CD4-positive, alpha-beta T cell treated with Interleukin-2 at 100 ng/mL for 4 hours (primary cell): ENCODE measurements around the gene PHYKPL.

Experiments used
- DNase-seq: peaks from one replicate; pipeline ENCODE4 v3.0.0-alpha.2; 2020; ENCODE audit warnings: low spot score

PHYKPL gene

DNA sequence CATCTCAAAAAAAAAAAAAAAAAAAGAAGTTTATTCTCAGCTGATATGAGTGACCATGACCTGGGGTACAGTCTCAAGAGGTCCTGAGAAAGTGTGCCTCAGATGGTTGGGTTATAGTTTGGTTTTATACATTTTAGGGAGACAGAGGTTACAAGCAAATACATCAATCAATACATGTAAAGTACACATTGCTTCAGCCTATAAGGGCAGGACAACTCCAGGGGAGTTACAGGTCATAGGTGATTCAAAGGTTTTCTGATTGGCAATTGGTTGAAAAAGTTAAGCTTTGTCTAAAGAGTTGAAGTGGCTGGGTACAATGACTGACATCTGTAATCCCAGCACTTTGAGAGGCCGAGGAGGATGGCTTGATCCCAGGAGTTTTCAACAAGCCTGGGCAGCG is 43.2 kb downstream of the PHYKPL start:
- DNase-seq = no peak

GRCh38 chr5:178187014-178187413 is 45.6 kb downstream of the PHYKPL start, which contains the start of gene GMCL2:
Gene GMCL2, minus strand, starts transcription at chr5:178187371. Its CDS starts 72 bp downstream, at chr5:178187299.
- no peak for DNase-seq

DNA sequence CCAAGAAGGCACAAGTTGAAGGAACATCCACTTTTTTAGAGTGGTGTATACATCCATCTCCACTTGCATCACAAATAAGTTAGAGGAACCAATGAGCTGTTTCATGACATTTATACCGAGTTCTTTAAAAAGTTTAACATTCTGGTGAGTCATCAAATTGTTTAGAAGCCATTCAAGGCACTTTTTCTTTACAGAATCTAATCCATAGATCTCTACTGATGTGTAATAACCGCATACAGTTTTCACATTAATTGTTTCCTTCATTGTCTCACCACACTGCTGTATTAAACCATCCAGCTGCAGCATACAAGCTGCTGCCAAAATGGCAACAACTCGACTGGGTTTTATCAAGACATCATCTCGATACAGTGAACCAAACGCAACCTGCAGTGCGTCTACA is 46.2 kb downstream of the PHYKPL start:
- DNase-seq = no peak

DNA sequence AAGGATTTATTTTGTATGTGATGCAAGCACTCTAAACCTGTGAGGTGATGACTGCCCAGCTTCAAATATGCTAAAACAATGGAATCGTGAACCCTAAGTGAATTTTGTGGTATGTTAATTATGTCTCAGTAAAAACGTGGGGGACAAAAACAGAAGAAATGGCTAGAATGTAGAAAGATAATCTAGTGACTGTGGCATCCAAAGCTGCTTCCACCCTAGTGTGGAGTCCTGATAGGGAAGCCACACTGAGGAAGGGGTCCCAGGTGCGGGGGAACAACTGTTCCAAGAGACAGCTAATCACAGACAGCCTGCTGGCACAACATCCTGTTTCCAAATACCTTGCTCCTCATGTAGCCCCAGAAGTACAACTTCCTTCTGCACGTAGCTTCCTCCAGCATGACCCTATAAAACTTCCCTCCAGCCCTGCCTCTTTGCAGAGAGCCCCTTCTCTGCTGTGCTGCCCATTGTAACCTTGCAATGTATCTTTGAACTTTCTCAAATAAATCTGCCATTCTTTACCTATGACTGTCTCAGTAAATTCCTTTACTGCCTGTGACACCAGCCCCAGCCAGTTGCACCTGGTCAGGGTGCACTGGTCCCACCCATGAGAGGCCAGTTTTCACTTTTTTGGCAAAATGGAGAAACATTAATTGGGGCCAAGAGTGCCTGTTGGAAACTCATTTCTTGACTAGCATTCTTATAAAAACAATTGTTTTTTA is 50.3 kb downstream of the PHYKPL start:
- DNase-seq = no peak

DNA sequence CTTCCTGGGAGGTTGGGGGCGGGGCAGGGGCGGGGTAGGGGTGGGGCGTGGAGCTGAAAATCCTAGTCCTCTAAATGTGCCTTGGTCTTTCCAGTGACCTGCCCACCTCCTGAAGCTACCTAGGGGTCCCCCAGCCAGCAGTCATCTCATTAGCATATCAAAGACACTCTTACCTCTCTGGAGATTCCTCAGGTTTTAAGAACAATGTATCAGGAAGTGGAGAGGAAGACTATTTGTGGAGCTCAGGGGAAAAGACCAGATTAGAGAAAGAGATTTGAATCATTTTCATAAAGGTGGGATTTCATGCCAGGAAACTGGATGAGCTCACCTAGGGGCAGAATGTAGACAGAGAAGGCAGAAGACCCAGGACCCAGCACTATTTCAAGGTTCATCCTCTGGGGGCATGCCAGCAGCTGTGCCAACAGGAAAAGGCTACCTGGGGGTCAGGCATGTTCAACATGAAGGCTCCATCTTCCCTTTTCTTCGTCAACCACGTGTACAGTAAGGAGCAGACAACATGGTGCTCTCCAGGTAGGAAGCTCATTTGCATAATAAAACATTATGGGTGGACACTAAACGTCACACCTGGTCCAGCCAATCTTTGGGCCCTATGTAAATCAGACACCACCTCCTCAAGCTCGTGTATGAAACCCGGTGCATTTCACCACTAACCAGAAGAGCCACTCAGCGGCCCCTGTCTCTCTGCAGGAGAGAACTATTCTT is 52.3 kb downstream of the PHYKPL start:
- DNase-seq = no peak

DNA sequence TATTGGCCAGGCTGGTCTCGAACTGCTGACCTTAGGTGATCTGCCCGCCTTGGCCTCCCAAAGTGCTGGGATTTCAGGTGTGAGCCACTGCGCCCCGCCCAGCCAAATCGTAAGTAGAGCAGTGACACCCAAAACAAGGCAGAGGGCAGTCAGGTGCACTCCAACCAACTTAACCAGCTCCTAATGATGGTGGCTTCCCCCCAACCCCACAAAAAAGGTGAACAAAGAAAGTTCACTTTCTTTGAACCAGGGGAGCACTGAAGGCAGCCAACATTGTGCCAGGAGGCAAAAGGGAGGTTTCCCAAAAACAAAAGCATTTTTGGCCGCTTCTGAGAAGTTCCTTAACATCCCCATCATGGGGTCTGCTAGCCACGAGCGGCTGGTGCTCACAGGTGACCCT is 55.0 kb downstream of the PHYKPL start:
- no peak for DNase-seq

GRCh38 chr5:178176791-178177190 is 55.8 kb downstream of the PHYKPL start:
- DNase-seq = no peak

GRCh38 chr5:178174456-178174855 is 58.1 kb downstream of the PHYKPL start:
- DNase-seq = no peak

- DNase-seq = no peak
Measured at GRCh38 chr5:178170455-178170854, 62.1 kb downstream of the PHYKPL start.

GRCh38 chr5:178165581-178165980 is 67.0 kb downstream of the PHYKPL start:
- no peak for DNase-seq

GRCh38 chr5:178163772-178164735 is 68.5 kb downstream of the PHYKPL start:
- peak; percentile 92 for DNase-seq

DNA sequence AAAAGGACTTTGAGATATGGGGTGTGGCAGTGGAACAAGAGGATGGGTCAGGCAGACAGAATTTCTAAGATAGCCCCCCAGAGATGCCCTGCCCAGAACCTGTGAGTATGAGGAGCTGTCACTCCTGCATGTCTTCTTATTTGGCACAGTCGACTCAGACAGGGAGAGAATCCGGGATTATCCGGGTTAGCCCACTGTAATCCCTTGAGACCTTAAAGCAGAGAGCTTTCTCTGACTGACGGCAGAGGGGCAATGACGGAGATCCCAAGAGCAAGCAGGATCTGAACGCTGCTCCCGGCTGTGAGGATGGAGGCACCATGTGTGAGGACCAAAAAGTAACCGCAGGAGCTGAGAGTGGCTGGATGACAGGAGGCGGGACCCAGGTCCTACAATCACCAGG is 70.1 kb downstream of the PHYKPL start:
- no peak for DNase-seq

- DNase-seq = no peak
Measured at GRCh38 chr5:178160176-178160575, 72.4 kb downstream of the PHYKPL start.
